Stomach (tissue), 4 donors: ENCODE results near the gene NT5E.

ENCODE experiments used
- CTCF ChIP-seq, 7 experiments: fragments of 450-650 bp in 4 of 7; fragments of 200-600 bp in 3 of 7; sonication (generic) in 3 of 7; IDR thresholded peaks; one replicate each; pipeline ENCODE4 v1.5.1; 2016 to 2019; ENCODE audit warnings: antibody characterized with exemption in 7 of 7, control low read depth in 2 of 7, mild to moderate bottlenecking in 1 of 7
- POLR2A ChIP-seq, 4 donors: fragments of 450-650 bp; IDR thresholded peaks; one replicate each; pipeline ENCODE4 v1.6.1; 2016; ENCODE audit warnings: antibody characterized with exemption in 4 of 4, control low read depth in 2 of 4, mild to moderate bottlenecking in 1 of 4, moderate library complexity in 1 of 4

DNA sequence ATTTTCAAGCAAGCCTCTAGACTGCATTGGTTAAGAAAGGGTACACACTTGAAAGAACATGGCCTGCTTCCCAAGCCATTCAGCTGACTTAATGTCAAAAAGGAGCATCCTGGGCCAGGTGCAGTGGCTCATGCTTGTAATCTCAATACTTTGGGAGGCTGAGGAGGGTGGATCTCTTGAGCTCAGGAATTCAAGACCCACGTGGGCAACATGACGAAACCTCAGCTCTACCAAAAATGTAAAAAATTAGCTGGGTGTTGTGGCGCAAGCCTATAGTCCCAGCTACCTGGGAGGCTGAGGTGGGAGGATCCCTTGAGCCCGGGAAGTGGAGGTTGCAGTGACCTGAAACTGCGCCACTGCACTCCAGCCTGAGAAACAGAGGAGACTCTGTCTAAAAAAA lies 26.9 kb upstream of the NT5E start:
- TF ChIP-seq CTCF (IDR thresholded peaks at IDR 0.05) (no peak), POLR2A (IDR thresholded peaks at IDR 0.05) (no peak)
